Subcutaneous adipose tissue (tissue), 4 donors: Measurements from ENCODE around the gene SCAMP1. TPM values are rescaled to one million over a fixed set of nuclear protein-coding genes. Genes with fewer than 3 reads are reported as not detected.

Experiments
- total RNA-seq, 4 donors: library from RNA; depleted of rRNA; stranded (reverse); fragments of >200 nt; gene quantifications; one replicate each; pipeline ENCODE4 v1.1.0, GENCODE V29; 2016
- TF ChIP-seq, protein P1 (sequence below): fragments of 450-650 bp; IDR thresholded peaks from one replicate; pipeline ENCODE4 v1.5.1; 2016; ENCODE audit warnings: low read depth, mild to moderate bottlenecking, control low read depth, antibody characterized with exemption, moderate library complexity

Gene SCAMP1
- total RNA-seq, 4 donors from 2014 or later, result 27.5 to 41.3 (median 34.0) TPM

- TF ChIP-seq, protein P1, sequence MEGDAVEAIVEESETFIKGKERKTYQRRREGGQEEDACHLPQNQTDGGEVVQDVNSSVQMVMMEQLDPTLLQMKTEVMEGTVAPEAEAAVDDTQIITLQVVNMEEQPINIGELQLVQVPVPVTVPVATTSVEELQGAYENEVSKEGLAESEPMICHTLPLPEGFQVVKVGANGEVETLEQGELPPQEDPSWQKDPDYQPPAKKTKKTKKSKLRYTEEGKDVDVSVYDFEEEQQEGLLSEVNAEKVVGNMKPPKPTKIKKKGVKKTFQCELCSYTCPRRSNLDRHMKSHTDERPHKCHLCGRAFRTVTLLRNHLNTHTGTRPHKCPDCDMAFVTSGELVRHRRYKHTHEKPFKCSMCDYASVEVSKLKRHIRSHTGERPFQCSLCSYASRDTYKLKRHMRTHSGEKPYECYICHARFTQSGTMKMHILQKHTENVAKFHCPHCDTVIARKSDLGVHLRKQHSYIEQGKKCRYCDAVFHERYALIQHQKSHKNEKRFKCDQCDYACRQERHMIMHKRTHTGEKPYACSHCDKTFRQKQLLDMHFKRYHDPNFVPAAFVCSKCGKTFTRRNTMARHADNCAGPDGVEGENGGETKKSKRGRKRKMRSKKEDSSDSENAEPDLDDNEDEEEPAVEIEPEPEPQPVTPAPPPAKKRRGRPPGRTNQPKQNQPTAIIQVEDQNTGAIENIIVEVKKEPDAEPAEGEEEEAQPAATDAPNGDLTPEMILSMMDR, result no peak
Observed at GRCh38 chr5:78499485-78499884, 139.1 kb downstream of the SCAMP1 start.

DNA sequence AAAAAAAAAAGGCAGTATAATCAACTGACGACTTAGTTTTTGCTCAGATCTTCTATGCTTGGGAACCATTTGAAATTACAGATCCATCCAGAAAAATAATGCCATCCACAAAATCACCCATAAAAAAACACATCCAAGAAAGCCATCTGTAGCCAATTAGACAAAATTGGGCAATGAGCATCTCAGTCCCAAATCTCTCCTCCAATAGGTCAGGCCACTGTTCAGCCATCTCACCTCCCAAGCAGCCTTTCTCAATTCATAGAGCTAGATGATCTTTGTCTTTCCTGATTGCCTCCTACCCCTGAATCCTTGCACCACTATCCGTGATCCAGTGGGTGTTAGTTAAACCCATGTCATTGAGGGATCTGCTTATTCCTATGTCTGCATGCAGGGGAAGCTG lies 139.6 kb downstream of the SCAMP1 start:
- TF ChIP-seq, protein P1, result no peak

DNA sequence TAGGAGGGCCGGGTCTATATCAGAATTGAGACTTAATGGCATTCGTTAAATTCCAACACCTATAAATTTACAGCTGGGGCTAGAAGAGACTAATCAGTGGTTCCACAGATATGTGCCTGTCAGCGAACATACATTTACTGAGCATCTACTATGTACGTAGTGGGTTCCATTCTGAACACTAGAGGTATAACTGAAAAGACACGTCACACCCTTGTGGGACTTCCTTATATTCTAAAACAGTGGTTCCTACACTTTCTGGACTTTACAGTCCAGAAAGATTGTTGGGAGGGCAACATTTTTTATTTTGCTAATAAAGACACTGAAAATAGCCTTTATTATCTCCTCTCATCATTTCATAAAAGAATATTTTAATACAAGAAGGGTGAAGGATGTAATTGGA lies 140.5 kb downstream of the SCAMP1 start:
- TF ChIP-seq, protein P1, result no peak

DNA sequence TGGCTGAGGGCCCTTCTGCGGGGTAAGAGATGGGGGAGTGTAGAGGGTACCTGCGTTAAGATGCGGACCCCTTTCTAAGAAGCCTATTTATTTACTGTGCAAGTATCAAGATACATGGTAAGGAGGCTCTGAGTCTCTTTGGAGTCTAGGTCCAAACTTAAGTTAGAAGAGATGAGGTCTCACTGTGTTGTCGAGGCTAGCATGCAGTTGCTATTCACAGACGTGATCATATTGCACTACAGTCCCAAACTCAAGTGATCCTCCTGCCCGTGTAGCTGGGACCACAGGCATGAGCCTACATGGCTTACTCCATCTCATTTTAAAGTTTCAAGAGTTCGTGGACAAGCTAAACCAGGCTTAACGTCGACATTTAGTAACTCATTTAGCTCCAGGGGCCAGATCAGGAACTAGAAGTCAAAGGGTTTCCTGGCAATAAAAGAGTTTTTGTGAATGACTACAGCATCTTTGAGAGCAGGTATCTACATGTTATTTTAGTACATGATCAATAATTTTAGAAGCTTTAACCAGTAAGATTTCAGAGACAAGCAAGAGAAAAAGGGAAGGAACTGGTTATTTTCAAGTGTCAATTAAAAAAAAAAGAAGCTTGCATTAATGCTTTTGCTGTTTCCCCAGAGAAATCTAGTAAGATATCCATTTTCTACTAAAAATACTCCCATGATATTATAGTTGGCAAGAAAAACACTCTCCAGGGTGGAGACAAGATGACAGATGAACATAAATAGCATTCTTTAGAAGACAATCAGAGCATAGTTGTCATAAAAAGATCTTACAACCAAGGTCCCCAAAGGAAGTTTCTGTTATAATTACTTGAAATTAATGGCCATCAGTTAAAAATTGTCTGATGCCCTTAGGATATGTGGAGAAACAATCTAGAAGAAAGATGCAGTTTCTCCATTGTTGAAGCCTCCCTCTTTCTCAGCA lies 141.3 kb downstream of the SCAMP1 start:
- TF ChIP-seq, protein P1, result no peak

DNA sequence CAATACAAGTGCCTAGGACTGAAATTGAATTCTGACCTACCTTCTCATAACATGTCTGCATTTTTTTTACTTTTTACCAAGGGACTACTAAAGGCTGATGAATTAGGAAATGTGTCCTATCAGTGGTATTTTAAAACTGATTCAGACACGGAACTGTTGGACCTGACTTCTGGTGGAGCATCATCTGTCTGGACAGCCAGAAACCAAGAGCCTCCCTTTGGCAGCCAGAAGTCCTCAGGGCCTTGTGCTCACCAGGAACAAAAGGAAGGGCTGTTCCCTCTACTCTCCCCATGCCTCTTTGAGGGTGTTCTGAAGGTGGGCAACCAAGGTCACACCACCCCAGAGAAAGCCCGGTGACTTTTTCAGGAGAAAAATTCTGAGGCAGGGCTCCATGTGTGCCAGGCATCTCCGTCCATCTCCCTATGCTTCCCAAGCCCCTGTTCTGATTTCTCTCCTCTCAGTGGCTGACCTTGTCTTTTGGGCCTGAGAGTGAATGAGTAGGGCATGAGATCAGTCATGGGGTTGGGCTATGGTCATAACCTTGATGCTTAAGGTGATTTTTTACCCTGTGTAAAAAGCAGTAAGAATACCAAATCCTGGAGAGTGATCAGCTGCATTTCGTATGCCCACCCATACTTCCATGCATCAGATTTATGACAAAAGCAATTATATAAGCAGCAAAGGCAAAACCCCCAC lies 143.7 kb downstream of the SCAMP1 start:
- TF ChIP-seq, protein P1, result no peak

GRCh38 chr5:78504704-78505677 lies 144.6 kb downstream of the SCAMP1 start:
- TF ChIP-seq, protein P1, result no peak
